OCI-M2 (cell line): ENCODE measurements around the gene ZMYM4.

Experiments
- DNase-seq: peaks from one replicate; lab custom pipeline; 2025; ENCODE audit not compliant: unreplicated experiment; lab: John Stamatoyannopoulos, UW

The ZMYM4 gene

DNA sequence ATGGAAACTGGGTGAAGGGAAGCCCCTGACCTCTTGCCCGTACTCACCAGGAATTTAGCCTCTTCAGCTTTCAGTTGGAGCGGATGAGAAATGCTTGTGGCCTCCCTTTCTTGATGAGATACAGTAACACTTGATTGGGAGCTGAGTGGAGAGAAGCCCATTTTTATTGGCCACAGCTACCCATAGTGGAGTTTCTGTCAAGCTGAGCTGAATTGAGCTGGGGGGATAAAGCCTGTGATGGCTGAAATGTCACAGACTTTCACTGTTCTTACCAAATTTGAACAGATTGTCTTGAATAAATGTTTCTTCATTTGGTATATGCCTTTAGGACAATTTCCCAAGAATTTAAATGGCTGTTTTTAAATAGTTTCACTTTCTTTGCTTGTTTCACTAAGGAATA lies 125.9 kb downstream of the ZMYM4 start:
- no peak for DNase-seq

DNA sequence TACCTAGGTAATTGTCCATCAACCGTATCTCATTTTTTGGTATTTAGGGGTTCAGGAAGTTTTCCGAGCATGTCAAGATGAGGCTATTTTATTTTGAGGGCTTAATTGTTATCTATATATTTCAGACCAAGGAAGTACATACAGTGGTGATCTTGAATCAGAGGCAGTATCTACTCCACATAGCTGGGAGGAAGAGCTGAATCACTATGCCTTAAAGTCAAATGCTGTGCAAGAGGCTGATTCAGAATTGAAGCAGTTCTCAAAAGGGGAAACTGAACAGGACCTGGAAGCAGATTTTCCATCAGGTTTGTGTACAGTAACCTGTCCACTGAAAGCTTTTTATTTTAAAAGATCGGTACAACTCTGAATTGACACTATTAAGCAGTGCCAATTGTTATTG lies 130.2 kb downstream of the ZMYM4 start:
- DNase-seq, result no peak

DNA sequence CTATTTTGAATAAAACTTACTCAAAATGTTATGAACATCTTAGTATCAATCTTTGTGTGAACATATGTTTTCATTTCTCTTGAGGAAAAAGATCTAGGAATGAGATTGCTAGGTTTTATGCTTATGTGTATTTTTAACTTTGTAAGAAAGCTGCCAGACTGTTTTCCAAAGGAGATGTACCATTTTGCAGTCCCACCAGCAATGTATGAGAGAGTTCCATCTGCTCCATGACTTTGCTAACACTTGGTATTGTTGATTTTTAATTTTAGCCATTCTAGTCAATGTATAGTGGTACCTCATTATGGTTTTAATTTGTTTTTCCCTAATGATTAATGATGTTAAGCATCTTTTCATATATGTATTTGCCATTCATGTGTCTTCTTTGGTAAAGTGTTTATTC lies 132.5 kb downstream of the ZMYM4 start:
- DNase-seq, result no peak

DNA sequence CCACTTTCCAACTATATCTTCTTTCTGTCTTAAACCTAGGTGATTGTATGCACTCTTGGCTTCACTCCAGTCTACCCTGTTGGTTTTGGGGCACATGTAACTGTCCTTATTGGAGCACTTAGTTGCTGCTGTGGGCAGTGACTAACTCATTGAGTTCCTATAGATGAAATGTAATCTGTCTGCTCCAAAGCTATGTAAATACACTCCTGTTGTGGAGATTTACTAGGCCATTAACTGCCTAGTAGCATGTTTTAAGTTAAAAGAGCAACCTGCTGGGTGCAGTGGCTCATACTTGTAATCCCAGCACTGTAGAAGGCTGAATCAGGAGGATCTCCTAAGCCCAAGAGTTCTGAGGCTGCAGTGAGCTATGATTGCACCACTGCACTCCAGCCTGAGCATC lies 137.6 kb downstream of the ZMYM4 start:
- DNase-seq, result no peak

DNA sequence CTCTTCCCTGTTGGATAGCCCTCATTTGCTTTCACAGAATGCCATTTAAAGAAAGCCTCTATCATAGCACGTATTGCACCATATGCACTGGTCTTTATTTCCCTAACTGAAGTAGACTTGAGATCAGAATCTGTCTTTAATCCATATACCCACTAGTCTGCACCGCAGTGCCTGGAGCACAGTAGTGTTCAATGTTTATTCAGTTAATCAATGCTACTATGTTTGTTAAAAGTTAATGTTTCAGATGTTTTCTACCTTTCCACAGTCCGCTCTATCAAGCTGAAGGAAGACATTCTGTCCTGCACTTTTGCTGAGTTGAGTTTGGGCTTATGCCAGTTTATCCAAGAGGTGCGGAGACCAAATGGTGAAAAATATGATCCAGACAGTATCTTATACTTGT lies 139.2 kb downstream of the ZMYM4 start:
- no peak for DNase-seq

DNA sequence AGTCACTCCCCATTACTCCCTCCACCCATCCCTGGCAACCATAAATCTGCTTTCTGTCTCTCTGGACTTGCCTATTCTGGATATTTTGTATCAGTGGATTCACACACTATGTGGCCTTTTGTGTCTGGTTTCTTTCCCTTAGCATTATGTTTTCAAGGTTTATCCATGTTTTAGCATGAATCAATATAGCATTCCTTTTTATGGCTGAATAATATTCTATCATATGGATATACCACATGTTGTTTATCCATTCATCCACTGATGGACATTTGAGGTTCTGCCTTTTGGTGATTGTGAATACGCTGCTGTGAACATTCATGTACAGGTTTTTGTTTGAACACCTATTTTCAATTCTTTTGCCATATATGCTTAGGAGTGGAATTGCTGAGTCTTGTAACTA lies 140.4 kb downstream of the ZMYM4 start:
- no peak for DNase-seq

DNA sequence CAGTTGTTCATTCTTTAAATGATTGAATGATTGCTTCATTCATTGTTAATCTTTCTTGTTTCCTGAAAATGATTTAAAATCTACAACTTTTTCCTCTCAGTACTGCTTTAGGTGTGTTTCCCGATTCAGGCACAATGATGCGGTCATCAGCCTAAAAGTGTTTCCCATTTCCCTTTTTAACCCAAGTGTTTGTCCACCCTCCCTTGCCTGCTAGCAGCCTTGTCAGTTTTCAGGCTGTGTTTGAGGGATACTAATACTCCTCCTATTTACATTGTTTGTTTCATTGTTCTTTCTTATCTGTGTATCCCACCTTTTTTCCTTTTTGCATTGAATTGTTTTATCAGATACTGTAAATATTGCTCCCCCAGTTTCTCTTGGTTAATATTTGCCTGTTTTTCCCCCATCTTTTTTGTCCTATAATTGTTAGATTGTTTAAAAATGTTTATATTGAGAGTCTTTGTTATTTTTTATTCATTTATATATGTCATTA lies 157.6 kb downstream of the ZMYM4 start:
- DNase-seq, result no peak

DNA sequence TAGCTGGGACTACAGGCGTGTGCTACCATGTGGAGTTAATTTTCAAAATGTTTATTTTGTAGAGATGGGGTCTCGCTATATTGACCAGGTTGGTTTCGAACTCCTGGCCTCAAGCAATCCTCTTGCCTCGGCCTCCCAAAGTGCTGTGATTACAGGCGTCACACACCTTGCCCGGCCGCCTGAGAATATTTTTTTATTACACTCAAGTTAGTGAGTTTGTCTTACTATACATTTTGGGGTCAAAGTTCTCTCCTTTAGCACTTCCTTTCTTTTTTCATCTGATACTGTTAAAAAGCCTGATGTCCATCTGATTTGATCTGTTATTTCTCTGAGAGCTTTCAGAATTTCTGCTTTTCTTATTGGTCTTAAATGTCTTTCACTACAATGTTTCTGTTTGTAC lies 159.9 kb downstream of the ZMYM4 start:
- no peak for DNase-seq

DNA sequence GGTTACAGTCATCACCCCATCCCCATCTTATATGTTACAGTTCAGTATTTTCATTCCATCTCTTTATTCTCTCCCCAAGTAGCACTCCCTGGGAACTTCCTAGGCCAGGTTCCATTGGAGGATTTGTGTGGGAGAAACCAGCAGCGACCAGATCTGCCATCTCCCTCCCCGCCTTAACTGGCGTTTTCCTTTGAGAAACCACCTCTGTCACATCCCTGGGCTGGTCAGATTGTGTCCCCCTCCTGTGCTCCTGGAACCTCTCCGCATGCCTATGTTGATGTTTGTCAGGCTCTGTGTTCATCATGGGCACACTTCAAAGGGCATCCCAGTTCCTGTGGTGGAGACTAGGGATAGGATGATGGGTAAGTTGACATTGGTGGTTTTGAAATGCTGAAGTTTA lies 162.3 kb downstream of the ZMYM4 start:
- no peak for DNase-seq

DNA sequence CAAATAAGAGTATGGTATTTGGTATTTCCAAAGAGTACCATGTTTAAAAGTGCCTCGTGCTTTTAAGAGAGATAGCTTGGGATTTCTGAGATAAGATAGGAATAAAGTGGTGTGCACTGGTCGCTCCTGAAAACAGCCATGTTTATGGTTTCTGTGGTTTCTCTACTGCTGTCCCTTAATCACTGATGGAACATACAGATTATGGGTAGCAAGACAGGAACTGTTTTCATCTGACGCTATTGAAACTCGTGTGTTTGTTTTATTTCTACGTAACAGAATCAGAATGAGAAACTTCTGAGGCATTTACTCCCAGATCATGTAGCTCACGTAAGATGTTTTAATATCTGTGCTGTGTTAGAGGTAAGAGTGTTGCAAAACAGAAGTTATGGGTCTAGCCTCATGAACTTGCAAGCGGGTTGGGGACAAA lies 162.7 kb downstream of the ZMYM4 start:
- DNase-seq, result no peak

DNA sequence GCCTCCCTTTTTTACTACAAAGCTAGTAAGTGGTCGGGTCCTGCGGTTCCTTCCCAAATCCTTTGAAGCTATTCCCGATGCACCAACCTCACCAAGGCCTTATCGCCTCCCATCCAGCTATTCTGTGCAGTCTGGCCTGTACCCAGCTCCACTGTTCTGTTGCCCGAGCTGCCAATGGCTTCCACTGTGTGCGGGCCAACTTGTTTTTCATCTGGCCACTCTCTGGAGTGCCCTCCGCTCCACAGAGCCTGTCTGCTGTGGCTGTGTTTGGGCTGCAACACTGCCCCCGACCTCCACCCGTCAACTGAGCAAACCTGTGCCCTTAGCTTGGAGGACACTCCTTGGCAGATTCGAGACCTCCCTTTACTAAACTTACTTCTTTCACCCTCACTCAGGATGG lies 163.7 kb downstream of the ZMYM4 start:
- DNase-seq, result no peak

DNA sequence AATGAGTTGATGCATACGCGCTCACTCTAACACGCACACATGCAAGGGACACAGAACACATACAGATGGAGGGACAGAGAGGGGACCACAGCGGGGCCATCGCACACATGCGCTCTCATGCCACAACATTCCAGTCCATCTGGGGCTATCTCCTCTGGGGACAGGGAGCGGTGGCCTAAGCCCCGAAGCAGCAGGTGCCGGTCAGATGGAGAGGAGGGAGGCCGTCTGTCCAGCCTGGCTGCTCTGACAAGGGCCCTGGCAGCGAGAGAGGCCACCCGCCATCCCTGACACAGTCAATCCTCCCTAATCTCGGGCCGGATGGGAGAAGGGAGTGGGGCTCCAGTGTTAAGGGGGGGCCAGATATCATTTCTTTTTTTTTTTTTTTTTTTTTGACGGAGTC lies 165.2 kb downstream of the ZMYM4 start:
- no peak for DNase-seq

DNA sequence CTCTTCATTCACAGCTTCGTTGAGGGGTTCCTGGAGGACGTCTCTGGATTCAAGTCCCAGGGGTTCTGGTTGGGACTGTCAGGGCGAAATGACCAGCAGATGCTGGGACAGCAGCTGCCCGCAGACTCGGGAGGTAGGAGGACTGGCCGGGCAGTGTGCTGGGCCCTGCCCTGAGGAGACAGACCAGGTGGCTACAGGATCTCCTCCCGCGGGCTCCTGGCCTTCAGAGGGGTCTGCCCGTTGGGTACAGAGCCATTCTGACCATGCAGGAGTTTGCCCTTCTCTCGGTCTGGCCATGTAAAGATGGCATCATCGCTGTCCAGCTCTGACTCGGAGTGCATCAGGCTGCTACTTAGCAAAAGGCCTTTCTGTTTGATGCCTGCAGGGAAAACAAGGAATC lies 166.2 kb downstream of the ZMYM4 start:
- no peak for DNase-seq

DNA sequence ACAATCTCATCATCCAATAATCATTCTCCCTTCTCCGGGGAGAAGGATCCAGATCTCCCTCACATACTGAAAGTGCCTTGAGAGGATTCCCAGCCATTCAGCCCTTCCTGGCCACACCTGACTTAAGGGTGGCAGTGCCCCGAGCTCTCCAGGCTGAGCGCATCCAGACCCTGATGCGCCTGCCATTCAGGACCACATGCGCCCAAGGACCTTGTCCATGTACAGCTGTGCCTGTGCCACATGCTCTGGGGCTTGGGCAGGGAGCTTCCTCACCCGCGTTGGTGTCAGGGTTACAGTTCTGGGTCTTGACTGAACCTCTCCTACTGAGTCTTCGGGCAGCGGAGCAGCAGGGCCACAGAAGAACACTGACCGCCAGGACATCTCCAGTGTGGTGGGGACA lies 167.6 kb downstream of the ZMYM4 start:
- DNase-seq, result no peak

DNA sequence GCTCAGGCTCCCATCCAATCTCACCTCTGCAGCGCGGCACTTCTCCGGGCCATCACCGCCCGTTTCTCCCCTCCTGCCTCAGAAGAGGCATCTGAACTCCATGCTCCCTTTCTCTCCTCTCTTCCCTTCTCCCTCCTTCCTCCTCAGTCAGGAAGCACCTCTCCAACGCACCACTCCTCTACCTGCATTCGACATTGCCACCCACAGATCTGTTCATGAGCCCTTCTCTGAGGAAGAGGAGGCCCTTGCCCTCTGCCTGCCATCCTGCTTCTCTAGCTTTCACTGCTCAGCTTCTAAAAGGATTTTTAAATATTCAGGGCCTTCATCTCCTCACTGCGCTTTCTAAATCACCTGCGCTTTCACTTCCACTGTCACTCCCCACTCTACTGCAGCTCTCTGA lies 168.7 kb downstream of the ZMYM4 start:
- DNase-seq, result no peak

DNA sequence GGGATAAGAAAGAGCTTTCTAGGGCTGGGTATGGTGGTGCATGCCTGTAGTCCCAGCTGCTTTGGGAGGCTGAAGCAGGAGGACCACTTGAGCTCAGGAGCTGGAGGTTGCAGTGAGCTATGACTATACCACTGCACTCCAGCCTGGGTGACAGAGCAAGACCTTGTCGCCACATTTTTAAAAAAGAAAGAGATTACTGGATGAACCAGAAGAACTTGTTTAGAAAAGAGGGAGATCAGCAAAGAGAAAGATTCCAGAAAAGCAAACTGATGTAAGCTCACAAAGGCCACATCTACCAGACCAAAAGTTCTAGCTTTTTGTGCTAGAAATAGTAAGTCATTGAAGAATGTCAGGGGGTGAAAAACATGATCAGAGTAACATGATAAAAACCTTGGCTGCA lies 171.1 kb downstream of the ZMYM4 start:
- no peak for DNase-seq

DNA sequence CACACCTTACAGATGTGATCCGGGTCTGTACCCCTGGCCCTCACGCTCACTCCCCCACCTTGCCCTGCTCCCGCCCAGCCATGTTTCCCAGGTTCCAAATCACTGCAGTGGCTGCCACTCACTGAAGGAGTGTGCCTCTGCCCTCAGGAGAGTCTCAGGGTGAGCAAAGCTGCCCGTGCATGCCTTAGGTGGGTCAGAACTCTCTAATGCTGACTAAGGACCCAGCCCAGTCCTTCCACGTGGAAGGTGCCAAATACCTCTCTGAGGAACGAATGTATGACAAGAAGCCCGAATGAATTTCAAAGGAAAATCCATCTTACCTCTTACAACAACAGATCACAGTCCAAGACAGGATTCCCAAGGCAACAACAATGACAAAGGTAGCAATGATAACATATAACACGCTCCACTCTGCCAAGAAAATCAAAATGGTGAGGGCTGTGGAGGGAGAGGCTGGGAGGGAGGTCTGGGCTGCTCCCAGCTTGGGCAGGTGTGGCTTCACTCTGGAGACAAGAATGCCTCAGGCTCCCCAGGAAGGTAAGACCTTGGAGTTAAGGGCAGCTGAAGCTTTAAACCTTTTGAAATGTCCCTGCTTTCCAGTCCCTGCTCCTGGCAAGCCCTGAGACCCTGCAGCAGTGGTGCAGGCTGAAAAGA lies 173.5 kb downstream of the ZMYM4 start:
- no peak for DNase-seq

DNA sequence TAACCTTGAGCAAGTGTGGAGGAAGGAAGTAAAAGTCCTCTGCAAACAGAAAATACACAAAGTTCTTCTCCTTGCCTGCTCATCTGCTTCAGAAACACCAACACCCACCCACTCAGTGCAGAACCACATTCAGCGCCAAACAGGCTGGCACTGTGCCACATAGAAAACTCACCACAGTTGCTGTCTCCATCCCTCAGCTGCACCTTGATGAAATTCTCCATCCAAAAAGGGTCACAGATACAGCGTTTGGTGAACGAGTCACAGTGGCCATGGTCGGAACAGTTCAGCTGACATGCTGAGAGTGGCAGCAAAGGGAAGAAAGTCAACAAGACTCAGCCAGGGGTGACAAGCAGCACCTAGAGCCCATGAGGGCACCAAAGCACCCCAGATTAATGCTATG lies 174.2 kb downstream of the ZMYM4 start:
- no peak for DNase-seq

DNA sequence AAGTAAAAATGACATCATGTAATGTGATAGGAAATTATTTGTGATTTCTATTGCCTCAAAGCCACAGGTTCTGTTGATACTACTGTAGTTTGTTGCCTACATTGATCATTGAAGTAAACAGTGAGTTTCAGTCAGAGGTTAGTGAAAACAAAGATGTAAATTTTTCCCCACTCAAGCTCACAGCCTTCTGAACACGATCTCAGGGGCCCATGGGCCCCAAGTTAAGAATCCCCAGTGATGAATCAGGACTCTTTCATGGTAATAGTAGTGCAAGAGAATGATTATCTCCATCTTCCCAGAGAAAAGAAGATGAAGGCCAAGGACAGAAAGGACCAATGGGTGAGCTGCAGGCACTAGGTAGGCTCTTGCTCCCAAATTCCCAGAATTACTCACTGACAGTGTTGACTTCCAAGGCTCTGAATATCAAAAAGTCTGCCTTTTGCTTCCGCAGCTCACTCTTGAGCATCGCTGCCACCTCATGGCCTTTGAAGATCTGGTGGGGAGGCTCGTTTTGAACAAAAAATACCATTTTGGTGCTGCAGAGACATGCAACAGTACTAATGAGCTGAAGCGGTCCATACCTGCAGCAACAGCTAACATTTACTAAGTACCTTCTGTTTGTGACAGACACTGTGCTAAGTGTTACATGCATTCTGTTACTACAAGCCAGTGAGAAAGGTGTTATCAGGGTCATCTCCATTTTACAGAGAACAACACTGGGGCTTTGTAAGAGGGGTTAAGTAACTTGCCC lies 175.4 kb downstream of the ZMYM4 start:
- DNase-seq, result no peak

DNA sequence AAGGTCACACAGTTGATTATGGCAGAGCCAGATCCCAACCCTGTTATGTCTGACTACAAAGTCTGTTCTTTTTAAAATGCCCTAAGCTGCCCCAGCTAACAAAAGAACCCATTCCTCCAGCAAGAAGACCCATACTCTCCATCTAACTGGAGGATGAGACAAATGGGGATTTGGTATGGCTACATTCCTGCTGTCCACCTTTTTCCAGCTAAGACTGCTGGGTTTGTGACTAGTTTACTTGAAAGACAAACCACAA lies 175.9 kb downstream of the ZMYM4 start:
- DNase-seq, result no peak

DNA sequence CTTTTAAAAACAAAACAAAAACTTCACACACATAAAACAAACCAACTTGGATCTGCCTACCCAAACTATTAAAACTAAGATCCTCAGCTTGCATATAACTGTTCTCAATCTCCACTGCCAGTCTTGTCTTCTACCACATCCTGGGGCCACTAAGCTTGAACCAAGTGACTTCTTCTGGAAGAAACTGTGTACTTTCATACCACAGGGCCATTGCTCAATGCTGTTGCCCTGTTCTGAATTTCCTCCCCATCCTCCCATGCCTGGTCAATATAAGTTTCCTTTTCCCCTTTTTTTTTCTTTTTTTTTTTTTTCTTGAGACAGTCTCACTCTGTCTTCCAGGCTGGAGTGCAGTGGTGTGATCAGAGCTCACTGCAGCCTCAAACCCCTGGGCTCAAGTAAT lies 178.8 kb downstream of the ZMYM4 start:
- no peak for DNase-seq

DNA sequence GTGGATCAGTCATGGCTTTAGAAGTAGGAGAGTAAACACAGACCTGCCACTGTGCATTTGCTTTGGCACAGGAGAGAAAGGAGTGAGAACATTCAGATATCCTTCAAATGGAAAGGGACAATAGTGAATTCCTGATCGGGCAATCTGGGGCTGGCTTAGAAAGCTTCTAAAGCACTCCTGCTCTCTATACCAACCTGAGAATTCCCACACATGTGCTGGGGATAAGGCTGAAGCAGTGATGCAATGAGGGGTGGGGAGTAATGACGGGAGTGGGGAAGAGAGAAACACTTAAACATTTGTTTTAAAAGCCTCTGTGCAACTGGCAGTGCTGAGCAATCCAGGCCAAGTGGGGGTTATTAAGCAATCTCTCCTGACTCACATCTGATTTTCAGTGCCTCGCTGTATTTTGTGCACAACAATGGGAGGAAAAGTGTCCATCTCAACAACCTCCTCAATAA lies 179.9 kb downstream of the ZMYM4 start:
- DNase-seq, result no peak
